Astrocyte (in vitro differentiated cells and primary cell): ENCODE measurements around the gene MIP.

Experiments
- EZH2 ChIP-seq: IDR thresholded peaks from 2 replicates; pipeline ENCODE4 v1.6.1; 2012; ENCODE audit warnings: mild to moderate bottlenecking, low read length, inconsistent platforms; ENCODE audit not compliant: insufficient read depth
- TF ChIP-seq, protein P1 (sequence below): IDR thresholded peaks from 2 replicates; pipeline ENCODE4 v1.5.1; 2011; ENCODE audit warnings: low read depth, mild to moderate bottlenecking, inconsistent platforms, low read length, moderate library complexity; ENCODE audit not compliant: insufficient read depth

DNA sequence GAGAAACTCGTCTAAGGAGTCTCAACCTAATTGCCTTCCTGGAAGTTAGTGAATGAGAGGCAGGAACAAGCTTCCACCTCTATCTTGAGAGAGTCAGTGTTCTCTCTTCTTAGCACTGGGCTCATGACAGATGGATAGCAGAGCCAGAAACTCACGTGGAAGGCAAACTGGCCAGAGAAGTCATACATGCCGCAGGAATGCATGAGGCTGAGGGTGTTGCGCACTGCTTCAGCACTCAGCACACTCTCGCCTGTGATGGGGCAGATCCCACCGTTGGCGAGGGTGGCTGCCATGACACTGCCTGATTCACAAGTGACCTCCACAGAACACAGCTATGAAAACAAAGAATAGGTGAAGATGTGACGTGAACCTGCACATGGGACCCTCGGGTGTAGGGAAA lies 19.9 kb upstream of the MIP start:
- TF ChIP-seq EZH2 = no peak
- TF ChIP-seq, protein P1, sequence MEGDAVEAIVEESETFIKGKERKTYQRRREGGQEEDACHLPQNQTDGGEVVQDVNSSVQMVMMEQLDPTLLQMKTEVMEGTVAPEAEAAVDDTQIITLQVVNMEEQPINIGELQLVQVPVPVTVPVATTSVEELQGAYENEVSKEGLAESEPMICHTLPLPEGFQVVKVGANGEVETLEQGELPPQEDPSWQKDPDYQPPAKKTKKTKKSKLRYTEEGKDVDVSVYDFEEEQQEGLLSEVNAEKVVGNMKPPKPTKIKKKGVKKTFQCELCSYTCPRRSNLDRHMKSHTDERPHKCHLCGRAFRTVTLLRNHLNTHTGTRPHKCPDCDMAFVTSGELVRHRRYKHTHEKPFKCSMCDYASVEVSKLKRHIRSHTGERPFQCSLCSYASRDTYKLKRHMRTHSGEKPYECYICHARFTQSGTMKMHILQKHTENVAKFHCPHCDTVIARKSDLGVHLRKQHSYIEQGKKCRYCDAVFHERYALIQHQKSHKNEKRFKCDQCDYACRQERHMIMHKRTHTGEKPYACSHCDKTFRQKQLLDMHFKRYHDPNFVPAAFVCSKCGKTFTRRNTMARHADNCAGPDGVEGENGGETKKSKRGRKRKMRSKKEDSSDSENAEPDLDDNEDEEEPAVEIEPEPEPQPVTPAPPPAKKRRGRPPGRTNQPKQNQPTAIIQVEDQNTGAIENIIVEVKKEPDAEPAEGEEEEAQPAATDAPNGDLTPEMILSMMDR = no peak
